PFSK-1 (cell line): ENCODE data around the gene KIF17. TPM values are rescaled to one million over a fixed set of nuclear protein-coding genes. Genes with fewer than 3 reads are reported as not detected.

Experiments
- FOXP2 ChIP-seq: optimal IDR thresholded peaks from 2 replicates; pipeline ENCODE3; 2011; ENCODE audit warnings: borderline replicate concordance, control low read depth, inconsistent platforms; ENCODE audit not compliant: insufficient read depth; ENCODE audit errors: extremely low read length, extremely low read depth
- POLR2AphosphoS5 ChIP-seq: IDR thresholded peaks from 2 replicates; pipeline ENCODE4 v1.6.1; 2012; ENCODE audit warnings: low read depth, mild to moderate bottlenecking, control low read depth, low read length, moderate library complexity
- SIN3A ChIP-seq: IDR thresholded peaks from 2 replicates; pipeline ENCODE4 v1.6.1; 2012; ENCODE audit warnings: mild to moderate bottlenecking, low read length, moderate library complexity, borderline replicate concordance; ENCODE audit not compliant: insufficient read depth
- TAF1 ChIP-seq: IDR thresholded peaks from 2 replicates; pipeline ENCODE4 v1.6.1; 2012; ENCODE audit warnings: low read length, control low read depth, borderline replicate concordance; ENCODE audit not compliant: insufficient read depth
- polyA plus RNA-seq: library from polyadenylated mRNA; unstranded; fragments of >200 nt; gene quantifications from one replicate; pipeline ENCODE4 v1.2.1, GENCODE V29; 2012; ENCODE audit warnings: low read depth, missing spikeins; ENCODE audit not compliant: insufficient read length
- TF ChIP-seq, protein P1 (sequence below), 2 experiments: IDR thresholded peaks; 2 replicates each; pipeline versions ENCODE4 v1.6.1 to v1.8.0; 2011 to 2012; ENCODE audit warnings: low read depth in 2 of 2, low read length in 2 of 2, control low read depth in 1 of 2, inconsistent platforms in 1 of 2, mild to moderate bottlenecking in 1 of 2, moderate library complexity in 1 of 2; ENCODE audit not compliant: insufficient read depth in 1 of 2

The KIF17 gene
- polyA plus RNA-seq = 5.1 TPM

DNA sequence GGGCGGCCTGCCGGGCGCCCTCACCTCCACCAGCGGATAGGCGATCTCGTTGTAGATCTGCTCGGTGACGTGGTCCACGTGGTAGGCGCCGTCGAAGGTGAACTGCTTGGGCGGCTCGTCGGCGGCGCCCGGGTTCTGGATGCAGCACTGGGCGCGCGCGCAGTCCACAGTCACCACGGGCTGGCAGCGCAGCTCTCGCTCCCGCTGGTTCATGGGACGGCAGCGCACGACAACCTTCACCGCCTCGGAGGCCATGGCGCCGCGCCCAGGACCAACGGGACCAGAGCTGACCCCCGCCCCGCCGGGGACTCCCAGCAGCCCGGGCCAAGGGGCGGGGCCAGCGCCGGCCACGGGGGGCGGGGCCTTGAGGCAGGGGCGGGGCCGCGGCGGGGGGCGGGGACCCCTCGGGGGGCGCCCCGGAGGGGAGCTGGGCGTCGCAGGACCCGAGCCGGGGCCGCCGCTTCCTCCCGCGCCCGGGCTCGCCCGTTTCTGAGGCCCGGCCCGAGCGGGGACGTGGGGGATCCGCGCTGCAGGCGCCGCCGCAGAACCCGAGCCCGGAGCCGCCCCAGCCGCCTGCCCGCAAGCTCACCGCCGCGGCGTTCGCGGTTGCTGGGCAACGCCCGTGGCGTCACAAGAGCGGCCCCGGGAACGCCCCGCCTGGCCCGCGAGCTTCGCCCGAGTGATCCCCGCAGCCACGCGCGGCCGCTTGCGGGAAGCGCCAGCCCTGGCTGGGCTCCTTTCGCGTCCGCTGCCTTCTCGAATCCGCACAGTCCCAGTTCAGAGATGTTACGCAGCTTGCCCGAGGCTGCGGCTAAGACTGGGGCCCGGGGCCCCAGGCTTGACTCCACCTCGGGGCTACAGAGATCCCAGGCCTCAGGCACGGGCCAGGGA, at the start of gene KIF17:
Gene KIF17 (minus strand): TSS at position 556 of the 891 bp plus-strand sequence. CDS start 301 bp downstream, at position 255.
- TF ChIP-seq POLR2AphosphoS5 (no peak), FOXP2 (no peak), SIN3A (no peak), TAF1 (no peak)
- TF ChIP-seq, protein P1, sequence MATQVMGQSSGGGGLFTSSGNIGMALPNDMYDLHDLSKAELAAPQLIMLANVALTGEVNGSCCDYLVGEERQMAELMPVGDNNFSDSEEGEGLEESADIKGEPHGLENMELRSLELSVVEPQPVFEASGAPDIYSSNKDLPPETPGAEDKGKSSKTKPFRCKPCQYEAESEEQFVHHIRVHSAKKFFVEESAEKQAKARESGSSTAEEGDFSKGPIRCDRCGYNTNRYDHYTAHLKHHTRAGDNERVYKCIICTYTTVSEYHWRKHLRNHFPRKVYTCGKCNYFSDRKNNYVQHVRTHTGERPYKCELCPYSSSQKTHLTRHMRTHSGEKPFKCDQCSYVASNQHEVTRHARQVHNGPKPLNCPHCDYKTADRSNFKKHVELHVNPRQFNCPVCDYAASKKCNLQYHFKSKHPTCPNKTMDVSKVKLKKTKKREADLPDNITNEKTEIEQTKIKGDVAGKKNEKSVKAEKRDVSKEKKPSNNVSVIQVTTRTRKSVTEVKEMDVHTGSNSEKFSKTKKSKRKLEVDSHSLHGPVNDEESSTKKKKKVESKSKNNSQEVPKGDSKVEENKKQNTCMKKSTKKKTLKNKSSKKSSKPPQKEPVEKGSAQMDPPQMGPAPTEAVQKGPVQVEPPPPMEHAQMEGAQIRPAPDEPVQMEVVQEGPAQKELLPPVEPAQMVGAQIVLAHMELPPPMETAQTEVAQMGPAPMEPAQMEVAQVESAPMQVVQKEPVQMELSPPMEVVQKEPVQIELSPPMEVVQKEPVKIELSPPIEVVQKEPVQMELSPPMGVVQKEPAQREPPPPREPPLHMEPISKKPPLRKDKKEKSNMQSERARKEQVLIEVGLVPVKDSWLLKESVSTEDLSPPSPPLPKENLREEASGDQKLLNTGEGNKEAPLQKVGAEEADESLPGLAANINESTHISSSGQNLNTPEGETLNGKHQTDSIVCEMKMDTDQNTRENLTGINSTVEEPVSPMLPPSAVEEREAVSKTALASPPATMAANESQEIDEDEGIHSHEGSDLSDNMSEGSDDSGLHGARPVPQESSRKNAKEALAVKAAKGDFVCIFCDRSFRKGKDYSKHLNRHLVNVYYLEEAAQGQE (IDR thresholded peaks at IDR 0.05; ENCODE audit: insufficient read depth in 1 of 2, low read depth in 2 of 2, low read length in 2 of 2) = no peak

DNA sequence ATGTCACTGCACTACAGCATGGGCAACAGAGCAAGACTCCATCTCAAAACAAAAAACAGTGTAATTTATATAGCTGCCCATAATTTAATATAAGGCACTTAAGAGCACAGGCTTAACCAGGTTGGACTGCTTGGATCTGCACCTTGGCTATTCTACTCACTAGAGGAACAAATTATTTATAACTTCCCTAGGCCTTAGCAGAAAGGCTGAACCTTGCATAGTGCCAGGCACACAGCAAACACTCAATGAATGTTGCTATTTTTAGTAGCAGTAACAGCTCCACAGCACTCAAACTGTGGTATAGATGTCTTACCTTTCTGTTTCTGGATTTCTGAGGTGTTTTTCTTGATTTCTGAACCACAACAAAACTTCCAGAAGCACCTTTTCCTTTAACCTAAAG, 49.5 kb upstream of the KIF17 start:
- TF ChIP-seq POLR2AphosphoS5 (no peak), TAF1 (no peak), SIN3A (no peak), FOXP2 (no peak)
- TF ChIP-seq, protein P1 (IDR thresholded peaks at IDR 0.05; ENCODE audit: insufficient read depth in 1 of 2, low read depth in 2 of 2, low read length in 2 of 2) = no peak

DNA sequence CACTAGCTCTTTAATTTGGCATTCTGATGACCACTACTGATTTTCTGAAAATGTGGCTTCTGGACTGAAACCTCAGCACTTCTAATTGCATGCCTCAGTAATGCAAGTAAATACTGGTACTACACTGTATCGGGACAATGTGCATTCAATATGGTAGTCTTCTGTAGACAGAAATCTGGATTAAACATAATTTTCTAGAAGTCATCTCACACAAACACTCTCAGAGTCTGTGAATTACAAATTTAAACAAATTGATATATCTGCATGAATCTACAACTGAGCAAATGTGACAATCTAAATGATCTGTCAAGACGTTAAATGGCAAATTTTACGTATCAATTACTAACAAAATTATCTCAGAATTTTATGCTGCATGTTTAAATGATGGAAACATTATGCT, 45.6 kb upstream of the KIF17 start:
- TF ChIP-seq, protein P1 (IDR thresholded peaks at IDR 0.05; ENCODE audit: insufficient read depth in 1 of 2, low read depth in 2 of 2, low read length in 2 of 2) = no peak
- TF ChIP-seq FOXP2 (no peak), TAF1 (no peak), SIN3A (no peak), POLR2AphosphoS5 (no peak)

DNA sequence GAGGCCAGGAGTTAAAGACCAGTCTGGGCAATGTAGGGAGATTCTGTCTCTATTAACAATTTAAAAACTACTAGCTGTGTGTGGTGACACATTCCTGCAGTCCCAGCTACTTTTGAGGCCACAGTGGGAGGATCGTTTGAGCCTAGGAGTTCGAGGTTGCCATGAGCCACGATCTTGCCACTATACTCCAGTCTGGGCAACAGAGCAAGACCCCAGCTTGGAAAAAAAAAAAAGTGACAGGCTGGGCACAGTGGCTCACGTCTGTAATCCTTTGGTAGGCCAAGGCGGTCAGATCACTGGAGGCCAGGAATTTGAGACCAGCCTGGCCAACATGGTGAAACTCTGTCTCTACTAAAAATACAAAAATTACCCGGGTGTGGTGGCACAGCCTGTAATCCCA, 42.5 kb upstream of the KIF17 start:
- TF ChIP-seq SIN3A = no peak
- no peak for TF ChIP-seq FOXP2
- no peak for TF ChIP-seq TAF1
- no peak for TF ChIP-seq POLR2AphosphoS5
- TF ChIP-seq, protein P1 (IDR thresholded peaks at IDR 0.05; ENCODE audit: insufficient read depth in 1 of 2, low read depth in 2 of 2, low read length in 2 of 2) = no peak
